SK-N-SH (cell line): ENCODE results near the gene KRT4. TPM values are rescaled to one million over a fixed set of nuclear protein-coding genes. Genes with fewer than 3 reads are reported as not detected.

Experiments used
- CTCF ChIA-PET: fragments of 300-600, 350-600 bp; formaldehyde crosslinking; extraction: SDS; loops from one replicate; lab custom pipeline; 2021; lab: Yijun Ruan, JAX
- POLR2A ChIA-PET: fragments of 350-600 bp; sonication (Branson Sonifier 250); formaldehyde crosslinking; extraction: SDS; loops from one replicate; lab custom pipeline; 2020; ENCODE audit warnings: antibody characterized with exemption, inconsistent platforms; lab: Yijun Ruan, JAX
- DNase-seq: peaks from one replicate; pipeline ENCODE4 v3.0.0; 2012
- H2AFZ ChIP-seq: fragments of 200-600 bp; sonication (generic); 2 replicates; pipeline ENCODE4 v1.8.1; 2016; ENCODE audit warnings: antibody characterized with exemption, mild to moderate bottlenecking, low read depth
- H3F3A ChIP-seq: fragments of 200-600 bp; sonication (generic); replicated peaks from 2 replicates; pipeline ENCODE3; 2016; ENCODE audit warnings: antibody characterized with exemption, mild to moderate bottlenecking; ENCODE audit not compliant: insufficient read depth
- H3K27ac ChIP-seq, 2 experiments: fragments of 200-500 bp in 1 of 2; fragments of 200-600 bp in 1 of 2; sonication (Bioruptor generic) in 1 of 2; sonication (generic), shearing (Covaris generic) in 1 of 2; 2 replicates each; pipeline versions ENCODE4 v1.5.1 to v1.6.1; 2014 to 2016; ENCODE audit warnings: low read depth in 2 of 2, inconsistent platforms in 1 of 2, low read length in 1 of 2, mild to moderate bottlenecking in 1 of 2, mixed read lengths in 1 of 2
- H3K27me3 ChIP-seq: fragments of 200-600 bp; sonication (generic), shearing (Covaris generic); 2 replicates; pipeline ENCODE4 v1.6.1; 2016; ENCODE audit warnings: mixed run types; ENCODE audit not compliant: insufficient read depth
- H3K36me3 ChIP-seq, 2 experiments: fragments of 200-500 bp in 1 of 2; fragments of 200-600 bp in 1 of 2; sonication (Bioruptor generic) in 1 of 2; sonication (generic) in 1 of 2; replicated peaks in 1 of 2; 2 replicates each; pipeline versions ENCODE3 to v1.5.1; 2014 to 2016; ENCODE audit warnings: low read length in 1 of 2, mild to moderate bottlenecking in 1 of 2; ENCODE audit not compliant: insufficient read depth in 2 of 2, control insufficient read depth in 1 of 2
- H3K4me1 ChIP-seq, 2 experiments: fragments of 200-500 bp in 1 of 2; fragments of 200-600 bp in 1 of 2; sonication (Bioruptor generic) in 1 of 2; sonication (generic), shearing (Covaris generic) in 1 of 2; 2 replicates each; pipeline versions ENCODE4 v1.5.1 to v1.6.1; 2014 to 2016; ENCODE audit warnings: low read depth in 1 of 2, low read length in 1 of 2, mixed run types in 1 of 2; ENCODE audit not compliant: insufficient read depth in 2 of 2, control insufficient read depth in 1 of 2
- H3K4me2 ChIP-seq: fragments of 200-600 bp; sonication (generic), shearing (Covaris generic); 2 replicates; pipeline ENCODE4 v1.6.1; 2017; ENCODE audit warnings: mixed run types
- H3K4me3 ChIP-seq, 2 experiments: fragments of 200-500 bp in 1 of 2; fragments of 200-600 bp in 1 of 2; sonication (Bioruptor generic) in 1 of 2; sonication (generic), shearing (Covaris generic) in 1 of 2; 2 replicates each; pipeline versions ENCODE4 v1.5.1 to v1.8.1; 2014 to 2016; ENCODE audit warnings: low read depth in 2 of 2, inconsistent platforms in 1 of 2, low read length in 1 of 2, mild to moderate bottlenecking in 1 of 2, mixed read lengths in 1 of 2, moderate library complexity in 1 of 2
- H3K79me2 ChIP-seq: fragments of 200-600 bp; sonication (generic); 2 replicates; pipeline ENCODE4 v1.8.1; 2017; ENCODE audit warnings: mild to moderate bottlenecking; ENCODE audit not compliant: insufficient read depth
- H3K9ac ChIP-seq: fragments of 200-600 bp; sonication (generic); 2 replicates; pipeline ENCODE4 v1.6.1; 2017; ENCODE audit warnings: mixed run types
- H3K9me2 ChIP-seq: fragments of 200-600 bp; sonication (generic); 2 replicates; pipeline ENCODE4 v1.6.1; 2017; ENCODE audit warnings: mixed run types
- H3K9me3 ChIP-seq: fragments of 200-600 bp; sonication (generic); 2 replicates; pipeline ENCODE4 v1.6.1; 2017; ENCODE audit warnings: mixed run types, mild to moderate bottlenecking, moderate library complexity
- H4K20me1 ChIP-seq: fragments of 200-600 bp; sonication (generic); 2 replicates; pipeline ENCODE4 v1.6.1; 2017; ENCODE audit warnings: mild to moderate bottlenecking, mixed run types; ENCODE audit not compliant: insufficient read depth
- CHD2 ChIP-seq: fragments of 150-350 bp; IDR thresholded peaks from 2 replicates; pipeline ENCODE4 v1.6.1; 2018; ENCODE audit warnings: low read length; ENCODE audit not compliant: partially characterized antibody
- ELF1 ChIP-seq: IDR thresholded peaks from 2 replicates; pipeline ENCODE4 v1.4.0; 2012
- FOXJ3 ChIP-seq: sonication (generic); formaldehyde crosslinking; IDR thresholded peaks from 2 replicates; pipeline ENCODE4 v1.5.1; 2020; ENCODE audit warnings: mild to moderate bottlenecking, missing genetic modification reagents
- GABPA ChIP-seq: IDR thresholded peaks from 2 replicates; pipeline ENCODE4 v1.4.0; 2012; ENCODE audit warnings: low read depth, mild to moderate bottlenecking
- GATA2 ChIP-seq: sonication (generic); formaldehyde crosslinking; IDR thresholded peaks from 2 replicates; pipeline ENCODE4 v1.5.0; 2020; ENCODE audit warnings: mild to moderate bottlenecking, missing genetic modification reagents
- MEF2A ChIP-seq: IDR thresholded peaks from 2 replicates; pipeline ENCODE4 v1.4.0; 2012; ENCODE audit warnings: low read depth, borderline replicate concordance
- NFIC ChIP-seq: IDR thresholded peaks from 2 replicates; pipeline ENCODE4 v1.4.0; 2012; ENCODE audit warnings: borderline replicate concordance
- NRF1 ChIP-seq: IDR thresholded peaks from 2 replicates; pipeline ENCODE4 v1.6.1; 2012; ENCODE audit warnings: low read depth, mild to moderate bottlenecking, low read length
- PBX3 ChIP-seq: IDR thresholded peaks from 2 replicates; pipeline ENCODE4; 2012
- RCOR1 ChIP-seq: fragments of 150-350 bp; IDR thresholded peaks from 2 replicates; pipeline ENCODE4 v1.6.1; 2017; ENCODE audit warnings: antibody characterized with exemption, low read length
- SIN3A ChIP-seq: IDR thresholded peaks from 2 replicates; pipeline ENCODE4 v1.6.1; 2012; ENCODE audit warnings: low read depth, mild to moderate bottlenecking, low read length, moderate library complexity, borderline replicate concordance
- TCF12 ChIP-seq: IDR thresholded peaks from 2 replicates; pipeline ENCODE4 v1.4.0; 2012
- TEAD4 ChIP-seq: IDR thresholded peaks from 2 replicates; pipeline ENCODE4 v1.4.0; 2012; ENCODE audit warnings: mild to moderate bottlenecking, borderline replicate concordance; ENCODE audit not compliant: insufficient read depth
- USF2 ChIP-seq: fragments of 150-350 bp; IDR thresholded peaks from 2 replicates; pipeline ENCODE4 v1.6.1; 2017; ENCODE audit warnings: antibody characterized with exemption, low read length, low read depth, borderline replicate concordance
- YY1 ChIP-seq: IDR thresholded peaks from 2 replicates; pipeline ENCODE4 v1.4.0; 2012; ENCODE audit warnings: low read depth, mild to moderate bottlenecking
- WGBS: methylation state at CpG from one replicate; pipeline ENCODE4 v1.1.6; 2017; ENCODE audit warnings: low lambda C conversion rate; 5-methylcytosine and 5-hydroxymethylcytosine counted together
- polyA plus RNA-seq, 3 experiments: library from polyadenylated mRNA; depleted of rRNA; stranded (reverse); fragments of >200 nt; gene quantifications; 2 replicates each; pipeline ENCODE4 v1.2.3, GENCODE V29; 2012
- TF ChIP-seq, protein P1 (sequence below): IDR thresholded peaks from 2 replicates; pipeline ENCODE4 v1.4.0; 2012; ENCODE audit warnings: low read depth, borderline replicate concordance
- TF ChIP-seq, protein P2 (sequence below): fragments of 200-600 bp; sonication (generic); IDR thresholded peaks from 2 replicates; pipeline ENCODE4 v1.6.1; 2017; ENCODE audit warnings: antibody characterized with exemption, mild to moderate bottlenecking, moderate library complexity

Gene KRT4
- polyA plus RNA-seq, 1 of the 3 experiments (the other 2 are of a cell fraction), result not detected

DNA sequence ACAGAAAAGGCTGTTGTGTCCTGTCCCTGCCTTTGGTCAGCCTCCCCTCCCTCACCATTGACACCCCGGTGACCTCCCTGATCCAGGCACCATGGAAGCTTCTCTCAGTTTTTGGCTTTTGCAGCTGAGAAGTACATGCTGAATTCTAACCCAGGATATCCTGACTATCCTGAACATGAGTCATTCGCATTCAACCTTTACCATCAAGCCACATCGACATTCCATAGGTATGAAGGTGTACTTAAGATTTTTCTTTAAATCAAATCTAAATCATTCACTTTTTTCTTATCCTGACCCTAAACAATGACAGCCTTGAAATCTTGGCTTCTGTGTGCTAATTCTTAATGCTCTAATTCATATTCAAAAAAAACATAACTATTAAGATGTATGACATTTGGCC is 43.6 kb upstream of the KRT4 start:
- no peak for DNase-seq
- Histone ChIP-seq H3F3A (no peaks in the 10 kb centered on the region), H3K36me3 (no peaks in the 10 kb centered on the region), H4K20me1 (no peaks in the 10 kb centered on the region), H3K27me3 (peaks cover 37% of the 10 kb centered on the region)
- POLR2A ChIA-PET, result no interaction called here
- WGBS, result 43% methylated on average over 3 of the region's 3 CpGs
- no peak for TF ChIP-seq FOXJ3
- no peak for TF ChIP-seq NFIC
- no peak for TF ChIP-seq TEAD4
- TF ChIP-seq PBX3, result no peak
- TF ChIP-seq YY1, result no peak
- no peak for TF ChIP-seq SIN3A
- no peak for TF ChIP-seq NRF1
- TF ChIP-seq CHD2, result no peak
- TF ChIP-seq GATA2 (CRISPR knock-in tag), result no peak
- TF ChIP-seq RCOR1, result no peak
- TF ChIP-seq ELF1, result no peak
- no peak for TF ChIP-seq MEF2A
- TF ChIP-seq, protein P1, sequence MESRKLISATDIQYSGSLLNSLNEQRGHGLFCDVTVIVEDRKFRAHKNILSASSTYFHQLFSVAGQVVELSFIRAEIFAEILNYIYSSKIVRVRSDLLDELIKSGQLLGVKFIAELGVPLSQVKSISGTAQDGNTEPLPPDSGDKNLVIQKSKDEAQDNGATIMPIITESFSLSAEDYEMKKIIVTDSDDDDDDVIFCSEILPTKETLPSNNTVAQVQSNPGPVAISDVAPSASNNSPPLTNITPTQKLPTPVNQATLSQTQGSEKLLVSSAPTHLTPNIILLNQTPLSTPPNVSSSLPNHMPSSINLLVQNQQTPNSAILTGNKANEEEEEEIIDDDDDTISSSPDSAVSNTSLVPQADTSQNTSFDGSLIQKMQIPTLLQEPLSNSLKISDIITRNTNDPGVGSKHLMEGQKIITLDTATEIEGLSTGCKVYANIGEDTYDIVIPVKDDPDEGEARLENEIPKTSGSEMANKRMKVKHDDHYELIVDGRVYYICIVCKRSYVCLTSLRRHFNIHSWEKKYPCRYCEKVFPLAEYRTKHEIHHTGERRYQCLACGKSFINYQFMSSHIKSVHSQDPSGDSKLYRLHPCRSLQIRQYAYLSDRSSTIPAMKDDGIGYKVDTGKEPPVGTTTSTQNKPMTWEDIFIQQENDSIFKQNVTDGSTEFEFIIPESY, result no peak
- TF ChIP-seq, all 33 proteins: peak for 0
- H2AFZ ChIP-seq, result no peak overlapping the region
- H3K4me3 ChIP-seq, result no peak overlapping the region
- no peaks in the 10 kb centered on the region for H3K9me2 ChIP-seq
- H3K9me3 ChIP-seq, result no peaks in the 10 kb centered on the region
- CTCF ChIA-PET, result no interaction called here
- no peaks in the 10 kb centered on the region for H3K4me1 ChIP-seq
- H3K27ac ChIP-seq, result no peak overlapping the region
- H3K9ac ChIP-seq, result no peak overlapping the region
- no peak overlapping the region for H3K4me2 ChIP-seq
- H3K79me2 ChIP-seq, result no peaks in the 10 kb centered on the region

DNA sequence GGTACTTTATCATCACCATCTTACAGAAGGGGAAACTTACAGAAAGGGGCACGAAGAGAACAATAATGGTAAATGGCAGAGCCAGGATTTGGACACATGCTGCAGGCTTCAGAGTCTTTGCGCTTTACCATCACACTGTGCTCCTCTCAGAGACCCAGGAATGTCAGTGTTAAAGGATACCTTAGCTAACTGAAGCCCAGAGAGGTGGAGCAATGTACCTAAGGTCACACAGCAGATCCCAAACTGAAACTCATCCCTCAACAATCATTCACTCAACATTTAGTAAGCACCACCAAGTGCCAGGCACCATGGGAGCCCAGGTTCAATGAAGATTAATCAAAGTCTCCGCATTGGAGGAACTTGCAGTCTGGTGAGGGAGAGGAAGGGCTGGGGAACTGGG is 42.9 kb upstream of the KRT4 start:
- Histone ChIP-seq H3K4me1 (no peaks in the 10 kb centered on the region), H3K4me2 (no peak overlapping the region), H3K9me3 (no peaks in the 10 kb centered on the region), H2AFZ (no peak overlapping the region), H3K9ac (no peak overlapping the region), H4K20me1 (no peaks in the 10 kb centered on the region), H3F3A (no peaks in the 10 kb centered on the region), H3K27ac (no peak overlapping the region), H3K9me2 (no peaks in the 10 kb centered on the region), H3K79me2 (no peaks in the 10 kb centered on the region), H3K36me3 (no peaks in the 10 kb centered on the region), H3K4me3 (no peak overlapping the region), H3K27me3 (peaks cover 43% of the 10 kb centered on the region)
- ChIA-PET POLR2A (no interaction called here), CTCF (interaction anchor here (1.0 to 2.2 kb wide), 3 partner anchors 9 to 28 kb away, joined by 3 to 6 read pairs (median 4); no protein-coding TSS in a partner anchor)
- 49% methylated on average over 3 of the region's 3 CpGs for WGBS
- no peak for DNase-seq
- TF ChIP-seq TCF12 (no peak), PBX3 (no peak), SIN3A (no peak), NFIC (no peak), USF2 (no peak), GABPA (no peak)
- TF ChIP-seq, protein P2, sequence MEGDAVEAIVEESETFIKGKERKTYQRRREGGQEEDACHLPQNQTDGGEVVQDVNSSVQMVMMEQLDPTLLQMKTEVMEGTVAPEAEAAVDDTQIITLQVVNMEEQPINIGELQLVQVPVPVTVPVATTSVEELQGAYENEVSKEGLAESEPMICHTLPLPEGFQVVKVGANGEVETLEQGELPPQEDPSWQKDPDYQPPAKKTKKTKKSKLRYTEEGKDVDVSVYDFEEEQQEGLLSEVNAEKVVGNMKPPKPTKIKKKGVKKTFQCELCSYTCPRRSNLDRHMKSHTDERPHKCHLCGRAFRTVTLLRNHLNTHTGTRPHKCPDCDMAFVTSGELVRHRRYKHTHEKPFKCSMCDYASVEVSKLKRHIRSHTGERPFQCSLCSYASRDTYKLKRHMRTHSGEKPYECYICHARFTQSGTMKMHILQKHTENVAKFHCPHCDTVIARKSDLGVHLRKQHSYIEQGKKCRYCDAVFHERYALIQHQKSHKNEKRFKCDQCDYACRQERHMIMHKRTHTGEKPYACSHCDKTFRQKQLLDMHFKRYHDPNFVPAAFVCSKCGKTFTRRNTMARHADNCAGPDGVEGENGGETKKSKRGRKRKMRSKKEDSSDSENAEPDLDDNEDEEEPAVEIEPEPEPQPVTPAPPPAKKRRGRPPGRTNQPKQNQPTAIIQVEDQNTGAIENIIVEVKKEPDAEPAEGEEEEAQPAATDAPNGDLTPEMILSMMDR, result no peak
- TF ChIP-seq, protein P1, result no peak
